ENCODE data around the gene ENG.

The ENG gene

GRCh38 chr9:127793093-127793708 is 61.3 kb downstream of the ENG start:
- H3K36me3 ChIP-seq (ENCODE audit: control insufficient read depth in 4 of 4, insufficient read depth in 4 of 4, low read length in 3 of 4): peaks cover 8 to 57% (median 39%) of the 10 kb centered on the region in 4 experiments
- H3K27me3 ChIP-seq (replicated peaks in 2 of 5; ENCODE audit: control insufficient read depth in 4 of 5, insufficient read depth in 5 of 5, low read length in 4 of 5): no peaks in the 10 kb centered on the region
- no peaks in the 10 kb centered on the region for H3K9me3 ChIP-seq (ENCODE audit: control extremely low read depth in 1 of 5, control insufficient read depth in 4 of 5, insufficient read depth in 2 of 5, low read depth in 1 of 5, low read length in 4 of 5)
- ChIA-PET CTCF (interaction anchor here (0.6 to 2.7 kb wide), 17 partner anchors 8 to 207 kb away, joined by 3 to 14 read pairs (median 3); partner anchors contain the start of gene TOR2A), POLR2A (interaction anchor here (0.6 to 1.3 kb wide), 5 partner anchors 14 to 77 kb away, joined by 3 to 5 read pairs (median 3); partner anchors contain the start of gene SH2D3C)
- WGBS (ENCODE audit: insufficient coverage): 100% methylated on average over 3 of the region's 8 CpGs
- peaks cover 13 to 65% (median 45%) of the 10 kb centered on the region in 4 experiments for H3K4me1 ChIP-seq (ENCODE audit: control extremely low read depth in 1 of 4, control insufficient read depth in 4 of 4, insufficient read depth in 4 of 4, low read length in 3 of 4)
- peak overlapping the region in 1 of 2 experiments; percentile 28 for H3K27ac ChIP-seq (ENCODE audit: insufficient read depth in 1 of 2, low read depth in 1 of 2, low read length in 2 of 2, poor library complexity in 1 of 2, severe bottlenecking in 2 of 2)
- no peak for DNase-seq
- no peak overlapping the region for H3K4me3 ChIP-seq (ENCODE audit: control insufficient read depth in 1 of 7, extremely low read depth in 1 of 7, insufficient read depth in 4 of 7, low read depth in 2 of 7, low read length in 6 of 7)

- ChIA-PET CTCF (interaction anchor here (0.9 to 2.7 kb wide), 15 partner anchors 9 to 206 kb away, joined by 3 to 14 read pairs (median 4); partner anchors contain the start of gene TOR2A), POLR2A (interaction anchor here (0.6 to 1.3 kb wide), 6 partner anchors 13 to 77 kb away, joined by 3 to 7 read pairs (median 3); partner anchors contain the start of gene TOR2A)
- no peak overlapping the region for H3K4me3 ChIP-seq (ENCODE audit: control insufficient read depth in 1 of 7, extremely low read depth in 1 of 7, insufficient read depth in 4 of 7, low read depth in 2 of 7, low read length in 6 of 7)
- WGBS (ENCODE audit: insufficient coverage): 64% methylated on average over 6 of the region's 7 CpGs
- H3K4me1 ChIP-seq (ENCODE audit: control extremely low read depth in 1 of 4, control insufficient read depth in 4 of 4, insufficient read depth in 4 of 4, low read length in 3 of 4): peaks cover 10 to 65% (median 44%) of the 10 kb centered on the region in 4 experiments
- DNase-seq: no peak
- peak overlapping the region in 1 of 2 experiments; percentile 28 for H3K27ac ChIP-seq (ENCODE audit: insufficient read depth in 1 of 2, low read depth in 1 of 2, low read length in 2 of 2, poor library complexity in 1 of 2, severe bottlenecking in 2 of 2)
- no peaks in the 10 kb centered on the region for H3K9me3 ChIP-seq (ENCODE audit: control extremely low read depth in 1 of 5, control insufficient read depth in 4 of 5, insufficient read depth in 2 of 5, low read depth in 1 of 5, low read length in 4 of 5)
- H3K36me3 ChIP-seq (ENCODE audit: control insufficient read depth in 4 of 4, insufficient read depth in 4 of 4, low read length in 3 of 4): peaks cover 9 to 63% (median 45%) of the 10 kb centered on the region in 4 experiments
- no peaks in the 10 kb centered on the region for H3K27me3 ChIP-seq (replicated peaks in 2 of 5; ENCODE audit: control insufficient read depth in 4 of 5, insufficient read depth in 5 of 5, low read length in 4 of 5)
Measured at GRCh38 chr9:127792417-127793031, 61.9 kb downstream of the ENG start.

GRCh38 chr9:127791085-127791484 is 63.4 kb downstream of the ENG start:
- Histone ChIP-seq H3K4me1 (ENCODE audit: control extremely low read depth in 1 of 4, control insufficient read depth in 4 of 4, insufficient read depth in 4 of 4, low read length in 3 of 4) (peaks cover 14 to 62% (median 39%) of the 10 kb centered on the region in 4 experiments), H3K9me3 (ENCODE audit: control extremely low read depth in 1 of 5, control insufficient read depth in 4 of 5, insufficient read depth in 2 of 5, low read depth in 1 of 5, low read length in 4 of 5) (no peaks in the 10 kb centered on the region), H3K36me3 (ENCODE audit: control insufficient read depth in 4 of 4, insufficient read depth in 4 of 4, low read length in 3 of 4) (peaks cover 13 to 71% (median 50%) of the 10 kb centered on the region in 4 experiments), H3K27me3 (replicated peaks in 2 of 5; ENCODE audit: control insufficient read depth in 4 of 5, insufficient read depth in 5 of 5, low read length in 4 of 5) (no peaks in the 10 kb centered on the region), H3K4me3 (ENCODE audit: control insufficient read depth in 1 of 7, extremely low read depth in 1 of 7, insufficient read depth in 4 of 7, low read depth in 2 of 7, low read length in 6 of 7) (no peak overlapping the region), H3K27ac (ENCODE audit: insufficient read depth in 1 of 2, low read depth in 1 of 2, low read length in 2 of 2, poor library complexity in 1 of 2, severe bottlenecking in 2 of 2) (no peak overlapping the region)
- no peak for DNase-seq
- CTCF ChIA-PET: interaction anchor here (1.1 to 2.7 kb wide), 3 partner anchors 74 to 130 kb away, joined by 5 to 14 read pairs (median 11); no protein-coding TSS in a partner anchor
- POLR2A ChIA-PET: no interaction called here
- 100% methylated on average over 2 of the region's 4 CpGs for WGBS (ENCODE audit: insufficient coverage)

GRCh38 chr9:127790094-127790855 is 64.2 kb downstream of the ENG start:
- Histone ChIP-seq H3K4me1 (ENCODE audit: control extremely low read depth in 1 of 4, control insufficient read depth in 4 of 4, insufficient read depth in 4 of 4, low read length in 3 of 4) (peaks cover 10 to 54% (median 34%) of the 10 kb centered on the region in 4 experiments), H3K27ac (ENCODE audit: insufficient read depth in 1 of 2, low read depth in 1 of 2, low read length in 2 of 2, poor library complexity in 1 of 2, severe bottlenecking in 2 of 2) (peak overlapping the region in 1 of 2 experiments; percentile 14), H3K27me3 (replicated peaks in 2 of 5; ENCODE audit: control insufficient read depth in 4 of 5, insufficient read depth in 5 of 5, low read length in 4 of 5) (no peaks in the 10 kb centered on the region), H3K4me3 (ENCODE audit: control insufficient read depth in 1 of 7, extremely low read depth in 1 of 7, insufficient read depth in 4 of 7, low read depth in 2 of 7, low read length in 6 of 7) (no peak overlapping the region), H3K36me3 (ENCODE audit: control insufficient read depth in 4 of 4, insufficient read depth in 4 of 4, low read length in 3 of 4) (peaks cover 13 to 71% (median 50%) of the 10 kb centered on the region in 4 experiments), H3K9me3 (ENCODE audit: control extremely low read depth in 1 of 5, control insufficient read depth in 4 of 5, insufficient read depth in 2 of 5, low read depth in 1 of 5, low read length in 4 of 5) (no peaks in the 10 kb centered on the region)
- ChIA-PET POLR2A (no interaction called here), CTCF (interaction anchor here (0.6 to 12.9 kb wide), 7 partner anchors 8 to 92 kb away, joined by 3 to 244 read pairs (median 8); partner anchors contain the start of gene FPGS)
- 93% methylated on average over 4 of the region's 9 CpGs for WGBS (ENCODE audit: insufficient coverage)
- DNase-seq: no peak

- Histone ChIP-seq H3K27me3 (replicated peaks in 2 of 5; ENCODE audit: control insufficient read depth in 4 of 5, insufficient read depth in 5 of 5, low read length in 4 of 5) (no peaks in the 10 kb centered on the region), H3K4me1 (ENCODE audit: control extremely low read depth in 1 of 4, control insufficient read depth in 4 of 4, insufficient read depth in 4 of 4, low read length in 3 of 4) (peaks cover 12 to 51% (median 36%) of the 10 kb centered on the region in 4 experiments), H3K27ac (ENCODE audit: insufficient read depth in 1 of 2, low read depth in 1 of 2, low read length in 2 of 2, poor library complexity in 1 of 2, severe bottlenecking in 2 of 2) (no peak overlapping the region), H3K9me3 (ENCODE audit: control extremely low read depth in 1 of 5, control insufficient read depth in 4 of 5, insufficient read depth in 2 of 5, low read depth in 1 of 5, low read length in 4 of 5) (no peaks in the 10 kb centered on the region), H3K36me3 (ENCODE audit: control insufficient read depth in 4 of 4, insufficient read depth in 4 of 4, low read length in 3 of 4) (peaks cover 13 to 66% (median 45%) of the 10 kb centered on the region in 4 experiments), H3K4me3 (ENCODE audit: control insufficient read depth in 1 of 7, extremely low read depth in 1 of 7, insufficient read depth in 4 of 7, low read depth in 2 of 7, low read length in 6 of 7) (no peak overlapping the region)
- DNase-seq: no peak
- CTCF ChIA-PET: interaction anchor here (0.9 to 12.9 kb wide), 5 partner anchors 9 to 93 kb away, joined by 3 to 244 read pairs (median 24); no protein-coding TSS in a partner anchor
- POLR2A ChIA-PET: no interaction called here
- whole genome bisulfite sequencing (ENCODE audit: insufficient coverage): 94% methylated on average over 22 of the region's 25 CpGs
Measured at GRCh38 chr9:127789179-127789578, 65.3 kb downstream of the ENG start.

- ChIA-PET POLR2A (interaction anchor here (0.6 kb wide), 3 partner anchors 16 to 254 kb away, joined by 4 to 5 read pairs (median 4); no protein-coding TSS in a partner anchor), CTCF (interaction anchor here (1.0 to 12.9 kb wide), 11 partner anchors 10 to 133 kb away, joined by 3 to 244 read pairs (median 9); partner anchors contain the start of gene TOR2A)
- Histone ChIP-seq H3K27ac (ENCODE audit: insufficient read depth in 1 of 2, low read depth in 1 of 2, low read length in 2 of 2, poor library complexity in 1 of 2, severe bottlenecking in 2 of 2) (peak overlapping the region in 1 of 2 experiments; percentile 19), H3K4me1 (ENCODE audit: control extremely low read depth in 1 of 4, control insufficient read depth in 4 of 4, insufficient read depth in 4 of 4, low read length in 3 of 4) (peaks cover 14 to 52% (median 39%) of the 10 kb centered on the region in 4 experiments), H3K27me3 (replicated peaks in 2 of 5; ENCODE audit: control insufficient read depth in 4 of 5, insufficient read depth in 5 of 5, low read length in 4 of 5) (no peaks in the 10 kb centered on the region), H3K9me3 (ENCODE audit: control extremely low read depth in 1 of 5, control insufficient read depth in 4 of 5, insufficient read depth in 2 of 5, low read depth in 1 of 5, low read length in 4 of 5) (no peaks in the 10 kb centered on the region), H3K36me3 (ENCODE audit: control insufficient read depth in 4 of 4, insufficient read depth in 4 of 4, low read length in 3 of 4) (peaks cover 13 to 60% (median 45%) of the 10 kb centered on the region in 4 experiments), H3K4me3 (ENCODE audit: control insufficient read depth in 1 of 7, extremely low read depth in 1 of 7, insufficient read depth in 4 of 7, low read depth in 2 of 7, low read length in 6 of 7) (no peak overlapping the region)
- no peak for DNase-seq
- WGBS (ENCODE audit: insufficient coverage): 96% methylated on average over 18 of the region's 26 CpGs
Measured at GRCh38 chr9:127788337-127789011, 66.0 kb downstream of the ENG start.

Data from common myeloid progenitor, CD34-positive (primary cell).